H1 (cell line): Measurements from ENCODE around the gene AMPH. TPM values are rescaled to one million over a fixed set of nuclear protein-coding genes. Genes with fewer than 3 reads are reported as not detected.

Source experiments
- CTCF ChIA-PET: fragments of 300-600 bp; sonication (Branson Sonifier 250); formaldehyde crosslinking; loops from one replicate; lab custom pipeline; 2021; ENCODE audit not compliant: partially characterized antibody; lab: Charles Lee
- POLR2A ChIA-PET: fragments of 300-600 bp; sonication (Branson Sonifier 250); formaldehyde crosslinking; loops from one replicate; lab custom pipeline; 2021; ENCODE audit warnings: inconsistent platforms; ENCODE audit not compliant: partially characterized antibody; lab: Charles Lee
- DNase-seq, 2 experiments: peaks; one replicate each; pipeline versions ENCODE4 v3.0.0 to v3.0.0-alpha.2; 2010 to 2022; ENCODE audit warnings: low spot score in 2 of 2, low read depth in 1 of 2, mixed read lengths in 1 of 2
- FAIRE-seq: peaks from 2 replicates; lab custom pipeline; 2011; peaks lifted over from hg19 to GRCh38; lab: Jason Lieb, UNC
- H2AFZ ChIP-seq: 2 replicates; pipeline ENCODE4 v1.8.1; 2012; ENCODE audit warnings: low read length, inconsistent platforms
- H2AK5ac ChIP-seq: 2 replicates; pipeline ENCODE4 v1.6.1; 2013; ENCODE audit warnings: low read depth, low read length
- H2BK120ac ChIP-seq: replicated peaks from 2 replicates; pipeline ENCODE3; 2013; ENCODE audit warnings: low read depth, low read length, inconsistent platforms
- H2BK12ac ChIP-seq: 2 replicates; pipeline ENCODE4 v1.6.1; 2013; ENCODE audit warnings: low read depth, low read length
- H2BK15ac ChIP-seq: 2 replicates; pipeline ENCODE4 v1.6.1; 2013; ENCODE audit warnings: low read length
- H2BK20ac ChIP-seq: 2 replicates; pipeline ENCODE4 v1.6.1; 2013; ENCODE audit warnings: low read length
- H2BK5ac ChIP-seq: 2 replicates; pipeline ENCODE4 v1.6.1; 2013; ENCODE audit warnings: low read depth, low read length
- H3K14ac ChIP-seq: 2 replicates; pipeline ENCODE4 v1.6.1; 2013; ENCODE audit warnings: inconsistent platforms; ENCODE audit not compliant: insufficient read length
- H3K18ac ChIP-seq: 2 replicates; pipeline ENCODE4 v1.6.1; 2013; ENCODE audit warnings: low read length; ENCODE audit errors: extremely low read depth
- H3K23ac ChIP-seq: 2 replicates; pipeline ENCODE4 v1.6.1; 2013; ENCODE audit warnings: inconsistent platforms; ENCODE audit not compliant: insufficient read length
- H3K23me2 ChIP-seq: 2 replicates; pipeline ENCODE4 v1.6.1; 2013; ENCODE audit warnings: low read depth, low read length
- H3K27ac ChIP-seq: 2 replicates; pipeline ENCODE4 v1.6.1; 2011; ENCODE audit warnings: low read depth, low read length, inconsistent platforms
- H3K27me3 ChIP-seq, 4 experiments: replicated peaks in 1 of 4; 1 replicate in 1 of 4; 2 replicates in 3 of 4; pipeline versions ENCODE4 v1.6.1 to v1.8.1; 2011 to 2013; ENCODE audit warnings: low read length in 3 of 4, mild to moderate bottlenecking in 3 of 4, inconsistent platforms in 2 of 4, mixed read lengths in 2 of 4, moderate library complexity in 1 of 4; ENCODE audit not compliant: control insufficient read depth in 3 of 4, insufficient read depth in 3 of 4; ENCODE audit errors: extremely low read depth in 1 of 4
- H3K36me3 ChIP-seq, 4 experiments: 2 replicates each; pipeline versions ENCODE4 v1.6.1 to v1.8.1; 2011 to 2013; ENCODE audit warnings: mild to moderate bottlenecking in 4 of 4, low read length in 3 of 4, moderate library complexity in 2 of 4, control low read depth in 1 of 4, inconsistent platforms in 1 of 4; ENCODE audit not compliant: insufficient read depth in 4 of 4, control insufficient read depth in 2 of 4
- H3K4ac ChIP-seq: replicated peaks from 2 replicates; pipeline ENCODE3; 2013; ENCODE audit warnings: low read length, low read depth, mixed read lengths, inconsistent platforms; ENCODE audit not compliant: insufficient read length
- H3K4me1 ChIP-seq, 4 experiments: replicated peaks in 1 of 4; 1 replicate in 1 of 4; 2 replicates in 3 of 4; pipeline versions ENCODE4 v1.6.1 to v1.8.1; 2011 to 2013; ENCODE audit warnings: low read length in 3 of 4, inconsistent platforms in 2 of 4, mixed read lengths in 1 of 4; ENCODE audit not compliant: insufficient read depth in 4 of 4, control insufficient read depth in 3 of 4
- H3K4me2 ChIP-seq, 2 experiments: 2 replicates each; pipeline versions ENCODE4 v1.6.1 to v1.8.1; 2011 to 2013; ENCODE audit warnings: low read depth in 2 of 2, low read length in 2 of 2, control low read depth in 1 of 2, inconsistent platforms in 1 of 2, mild to moderate bottlenecking in 1 of 2; ENCODE audit not compliant: insufficient read depth in 1 of 2
- H3K4me3 ChIP-seq, 4 experiments: fragments of 200-600, 300-600 bp in 1 of 4; sonication (generic), shearing (Covaris generic), sonication (Bioruptor Twin) in 1 of 4; 2 replicates each; pipeline versions ENCODE4 v1.5.1 to v1.8.1; 2011 to 2016; ENCODE audit warnings: low read length in 4 of 4, low read depth in 3 of 4, control low read depth in 2 of 4, inconsistent platforms in 2 of 4, mild to moderate bottlenecking in 2 of 4, mixed read lengths in 1 of 4, moderate library complexity in 1 of 4; ENCODE audit not compliant: insufficient read depth in 2 of 4; ENCODE audit errors: extremely low read depth in 1 of 4
- H3K56ac ChIP-seq: replicated peaks from 2 replicates; pipeline ENCODE3; 2013; ENCODE audit warnings: low read depth, mild to moderate bottlenecking, mixed read lengths, low read length, inconsistent platforms; ENCODE audit not compliant: insufficient read length
- H3K79me1 ChIP-seq: 2 replicates; pipeline ENCODE4 v1.6.1; 2013; ENCODE audit warnings: low read depth, low read length, control low read depth
- H3K79me2 ChIP-seq, 2 experiments: 2 replicates each; pipeline versions ENCODE4 v1.6.1 to v1.8.1; 2012 to 2013; ENCODE audit warnings: low read length in 2 of 2, mild to moderate bottlenecking in 2 of 2, inconsistent platforms in 1 of 2; ENCODE audit not compliant: insufficient read depth in 2 of 2, control insufficient read depth in 1 of 2
- H3K9ac ChIP-seq, 4 experiments: replicated peaks in 1 of 4; 1 replicate in 1 of 4; 2 replicates in 3 of 4; pipeline versions ENCODE4 v1.6.1 to v1.8.1; 2011 to 2013; ENCODE audit warnings: low read depth in 3 of 4, low read length in 3 of 4, control low read depth in 2 of 4, mild to moderate bottlenecking in 2 of 4, moderate library complexity in 2 of 4, inconsistent platforms in 1 of 4; ENCODE audit errors: extremely low read depth in 1 of 4
- H3K9me3 ChIP-seq, 2 experiments: 2 replicates each; pipeline versions ENCODE4 v1.6.1 to v1.8.1; 2012 to 2013; ENCODE audit warnings: mild to moderate bottlenecking in 2 of 2, moderate library complexity in 2 of 2, control low read depth in 1 of 2, inconsistent platforms in 1 of 2, low read depth in 1 of 2, low read length in 1 of 2, mixed read lengths in 1 of 2; ENCODE audit not compliant: insufficient read depth in 2 of 2
- H4K20me1 ChIP-seq, 2 experiments: replicated peaks in 1 of 2; 2 replicates each; pipeline versions ENCODE3 to v1.8.1; 2011 to 2013; ENCODE audit warnings: inconsistent platforms in 2 of 2, low read length in 2 of 2, mild to moderate bottlenecking in 1 of 2; ENCODE audit not compliant: insufficient read depth in 2 of 2, control insufficient read depth in 1 of 2
- H4K5ac ChIP-seq: 2 replicates; pipeline ENCODE4 v1.6.1; 2013; ENCODE audit warnings: low read length, low read depth, mixed read lengths, inconsistent platforms; ENCODE audit not compliant: insufficient read length
- H4K8ac ChIP-seq: 2 replicates; pipeline ENCODE4 v1.8.0; 2013; ENCODE audit warnings: mild to moderate bottlenecking, moderate library complexity, low read length, inconsistent platforms; ENCODE audit not compliant: insufficient read depth; ENCODE audit errors: extremely low read depth
- H4K91ac ChIP-seq: replicated peaks from 2 replicates; pipeline ENCODE3; 2013; ENCODE audit warnings: low read length, mixed read lengths, inconsistent platforms; ENCODE audit not compliant: insufficient read length
- CEBPB ChIP-seq: IDR thresholded peaks from 2 replicates; pipeline ENCODE4 v1.6.1; 2012; ENCODE audit warnings: low read depth, low read length
- EP300 ChIP-seq, 2 experiments: IDR thresholded peaks; 1 replicate in 1 of 2; 2 replicates in 1 of 2; pipeline ENCODE4 v1.6.1; 2011 to 2012; ENCODE audit warnings: low read depth in 2 of 2, low read length in 2 of 2, mild to moderate bottlenecking in 2 of 2, borderline replicate concordance in 1 of 2, inconsistent platforms in 1 of 2, moderate library complexity in 1 of 2
- HDAC6 ChIP-seq: IDR thresholded peaks from one replicate; pipeline ENCODE4 v1.7.1; 2012; ENCODE audit warnings: low read depth, mild to moderate bottlenecking, inconsistent platforms, low read length, moderate library complexity
- POLR2A ChIP-seq, 2 experiments: IDR thresholded peaks; 1 replicate in 1 of 2; 2 replicates in 1 of 2; pipeline ENCODE4 v1.6.1; 2011; ENCODE audit warnings: low read depth in 2 of 2, low read length in 2 of 2, mild to moderate bottlenecking in 2 of 2; ENCODE audit errors: control extremely low read depth in 1 of 2
- WGBS, 2 experiments: shearing (Covaris generic) in 1 of 2; methylation state at CpG; one replicate each; pipeline versions ENCODE4 v1.1.6 to v1.1.7; 2013 to 2015; ENCODE audit warnings: low lambda C conversion rate in 2 of 2, mixed read lengths in 2 of 2, inconsistent platforms in 1 of 2, low coverage in 1 of 2, missing lambda C conversion rate in 1 of 2; ENCODE audit not compliant: insufficient replicate concordance in 2 of 2, insufficient coverage in 1 of 2, insufficient read length in 1 of 2; ENCODE audit errors: extremely low coverage in 1 of 2, missing lambda C conversion rate in 1 of 2; 5-methylcytosine and 5-hydroxymethylcytosine counted together
- polyA plus RNA-seq, 7 experiments: library from polyadenylated mRNA; depleted of rRNA in 3 of 7; stranded (reverse) in 5 of 7; unstranded in 2 of 7; fragments of >200 nt in 5 of 7; fragments of 200-250 nt in 2 of 7; gene quantifications; 1 replicate in 5 of 7; 2 replicates in 1 of 7; 4 replicates in 1 of 7; pipeline versions ENCODE4 v1.2.1 to v1.2.3, GENCODE V29; 2011 to 2013; ENCODE audit warnings: missing spikeins in 2 of 7, mixed read lengths in 2 of 7
- total RNA-seq: library from RNA; stranded (reverse); fragmentation: NEBNext Ultra II Directional; extraction: Animal tissue kit (Norgen Biotek cat#: 25700); gene quantifications from 2 replicates; pipeline ENCODE4 v1.2.1, GENCODE V29; 2021

AMPH gene
- total and polyA plus RNA-seq, 2 of the 8 experiments (the other 6 are each of a cell fraction or from before 2014, with no cell fraction given) = 7.3 to 12.2 TPM

DNA sequence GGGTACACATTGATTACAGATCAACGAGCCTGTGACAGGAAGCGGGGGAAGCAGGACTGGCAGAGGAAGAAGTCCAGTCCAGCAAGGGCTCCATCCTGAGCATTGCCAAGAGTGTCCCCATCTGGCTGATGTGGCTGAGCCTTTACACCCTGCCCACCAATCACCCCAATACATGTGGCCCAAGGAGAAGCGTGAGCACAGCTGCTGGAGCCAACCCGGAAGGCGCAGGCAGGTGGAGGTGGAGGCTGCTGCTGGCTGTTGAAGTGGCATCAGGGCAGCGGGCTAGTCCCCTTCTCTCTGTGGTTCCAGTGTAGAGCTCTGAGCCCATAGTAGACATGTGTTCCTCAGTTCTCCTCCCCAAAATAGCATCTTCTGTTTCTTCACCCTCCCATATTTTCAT, 6.8 kb upstream of the AMPH start:
- H3K9ac ChIP-seq = no peak overlapping the region
- no peak overlapping the region for H3K14ac ChIP-seq
- no peak for DNase-seq
- no peaks in the 10 kb centered on the region for H3K23me2 ChIP-seq
- H3K27me3 ChIP-seq = no peaks in the 10 kb centered on the region
- no peak overlapping the region for H2BK15ac ChIP-seq
- no peak overlapping the region for H2AK5ac ChIP-seq
- WGBS, 2 experiments = 92% methylated on average over 6 of the region's 6 CpGs; no CpG with 5 or more reads in 1 of the 2 experiments
- no peak for TF ChIP-seq POLR2A (IDR thresholded peaks at IDR 0.05; ENCODE audit: control extremely low read depth in 1 of 2, low read depth in 2 of 2, low read length in 2 of 2)
- TF ChIP-seq CEBPB = no peak
- no peak for TF ChIP-seq EP300 (IDR thresholded peaks at IDR 0.05; ENCODE audit: borderline replicate concordance in 1 of 2, low read depth in 2 of 2, low read length in 2 of 2)
- TF ChIP-seq HDAC6 = no peak
- no peak overlapping the region for H3K4me2 ChIP-seq
- FAIRE-seq = no peak
- no peak overlapping the region for H3K27ac ChIP-seq
- ChIA-PET CTCF (interaction anchor here (1.0 to 1.2 kb wide), 2 partner anchors 15 to 21 kb away, joined by 3 to 4 read pairs; no protein-coding TSS in a partner anchor), POLR2A (no interaction called here)
- no peak overlapping the region for H4K8ac ChIP-seq
- no peak overlapping the region for H2AFZ ChIP-seq
- no peaks in the 10 kb centered on the region for H3K79me2 ChIP-seq
- no peak overlapping the region for H2BK5ac ChIP-seq
- no peaks in the 10 kb centered on the region for H4K20me1 ChIP-seq
- no peak overlapping the region for H3K4me3 ChIP-seq
- H2BK12ac ChIP-seq = no peak overlapping the region
- H2BK20ac ChIP-seq = no peak overlapping the region
- no peak overlapping the region for H4K91ac ChIP-seq
- no peaks in the 10 kb centered on the region for H3K4me1 ChIP-seq
- H3K79me1 ChIP-seq = no peaks in the 10 kb centered on the region
- H3K56ac ChIP-seq = no peak overlapping the region
- H4K5ac ChIP-seq = no peak overlapping the region
- no peak overlapping the region for H2BK120ac ChIP-seq
- H3K18ac ChIP-seq = no peak overlapping the region
- H3K4ac ChIP-seq = no peak overlapping the region
- H3K23ac ChIP-seq = no peak overlapping the region
- no peaks in the 10 kb centered on the region; a peak in 1 of 8 replicates for H3K36me3 ChIP-seq
- no peaks in the 10 kb centered on the region for H3K9me3 ChIP-seq
